Astrocyte (in vitro differentiated cells and primary cell): Measurements from ENCODE around the gene ELMO3. TPM values are rescaled to one million over a fixed set of nuclear protein-coding genes. Genes with fewer than 3 reads are reported as not detected.

Experiments used
- DNase-seq: peaks from one replicate; pipeline ENCODE4 v3.0.0-alpha.2; 2010; ENCODE audit warnings: low read depth
- FAIRE-seq: peaks from 2 replicates; lab custom pipeline; 2011; peaks lifted over from hg19 to GRCh38; lab: Jason Lieb, UNC
- H2AFZ ChIP-seq: 2 replicates; pipeline ENCODE4 v1.6.0; 2012; ENCODE audit warnings: low read depth, low read length, inconsistent platforms
- H3K27ac ChIP-seq: 2 replicates; pipeline ENCODE4 v1.5.1; 2011; ENCODE audit warnings: low read depth, low read length, inconsistent platforms
- H3K27me3 ChIP-seq: 2 replicates; pipeline ENCODE4 v1.6.0; 2011; ENCODE audit warnings: low read length, inconsistent platforms; ENCODE audit not compliant: insufficient read depth
- H3K36me3 ChIP-seq: 2 replicates; pipeline ENCODE4 v1.5.1; 2011; ENCODE audit warnings: low read length, inconsistent platforms; ENCODE audit not compliant: insufficient read depth
- H3K4me1 ChIP-seq: 2 replicates; pipeline ENCODE4 v1.5.1; 2011; ENCODE audit warnings: low read length, inconsistent platforms; ENCODE audit not compliant: insufficient read depth
- H3K4me2 ChIP-seq: 2 replicates; pipeline ENCODE4 v1.6.0; 2012; ENCODE audit warnings: low read length, inconsistent platforms
- H3K4me3 ChIP-seq: 2 replicates; pipeline ENCODE4 v1.5.1; 2011; ENCODE audit warnings: low read depth, mild to moderate bottlenecking, low read length, inconsistent platforms; ENCODE audit not compliant: insufficient read depth
- H3K79me2 ChIP-seq: 2 replicates; pipeline ENCODE4 v1.6.0; 2012; ENCODE audit warnings: mild to moderate bottlenecking, low read length, inconsistent platforms; ENCODE audit not compliant: insufficient read depth
- H3K9ac ChIP-seq: 2 replicates; pipeline ENCODE4 v1.6.0; 2012; ENCODE audit warnings: mild to moderate bottlenecking, low read length, inconsistent platforms
- H3K9me3 ChIP-seq: 2 replicates; pipeline ENCODE4 v1.5.1; 2012; ENCODE audit warnings: low read depth, mild to moderate bottlenecking, low read length, inconsistent platforms; ENCODE audit not compliant: insufficient read depth
- H4K20me1 ChIP-seq: 2 replicates; pipeline ENCODE4 v1.6.0; 2012; ENCODE audit warnings: low read length, inconsistent platforms; ENCODE audit not compliant: insufficient read depth
- H3K27ac Mint-ChIP-seq: one replicate; pipeline ENCODE4 v1.8.0; 2021; ENCODE audit warnings: mild to moderate bottlenecking, mixed read lengths; ENCODE audit not compliant: unreplicated experiment
- H3K27me3 Mint-ChIP-seq: one replicate; pipeline ENCODE4 v1.8.0; 2021; ENCODE audit warnings: low read depth, mixed read lengths; ENCODE audit not compliant: unreplicated experiment
- H3K36me3 Mint-ChIP-seq: one replicate; pipeline ENCODE4 v1.8.0; 2021; ENCODE audit warnings: low read depth, mixed read lengths; ENCODE audit not compliant: unreplicated experiment
- H3K4me1 Mint-ChIP-seq: one replicate; pipeline ENCODE4 v1.8.0; 2021; ENCODE audit warnings: low read depth, mixed read lengths; ENCODE audit not compliant: unreplicated experiment
- H3K4me3 Mint-ChIP-seq: one replicate; pipeline ENCODE4 v1.8.0; 2021; ENCODE audit warnings: mild to moderate bottlenecking, moderate library complexity, mixed read lengths; ENCODE audit not compliant: unreplicated experiment
- H3K9me3 Mint-ChIP-seq: one replicate; pipeline ENCODE4 v1.8.0; 2021; ENCODE audit warnings: mild to moderate bottlenecking, mixed read lengths; ENCODE audit not compliant: unreplicated experiment
- EZH2 ChIP-seq: IDR thresholded peaks from 2 replicates; pipeline ENCODE4 v1.6.1; 2012; ENCODE audit warnings: mild to moderate bottlenecking, low read length, inconsistent platforms; ENCODE audit not compliant: insufficient read depth
- total RNA-seq: library from RNA; stranded (reverse); gene quantifications from 2 replicates; pipeline ENCODE4 v1.2.1, GENCODE V29; 2021
- TF ChIP-seq, protein P1 (sequence below): IDR thresholded peaks from 2 replicates; pipeline ENCODE4 v1.5.1; 2011; ENCODE audit warnings: low read depth, mild to moderate bottlenecking, inconsistent platforms, low read length, moderate library complexity; ENCODE audit not compliant: insufficient read depth

Gene ELMO3
- total RNA-seq, 1 donor from 2014 or later = 1.4 TPM

DNA sequence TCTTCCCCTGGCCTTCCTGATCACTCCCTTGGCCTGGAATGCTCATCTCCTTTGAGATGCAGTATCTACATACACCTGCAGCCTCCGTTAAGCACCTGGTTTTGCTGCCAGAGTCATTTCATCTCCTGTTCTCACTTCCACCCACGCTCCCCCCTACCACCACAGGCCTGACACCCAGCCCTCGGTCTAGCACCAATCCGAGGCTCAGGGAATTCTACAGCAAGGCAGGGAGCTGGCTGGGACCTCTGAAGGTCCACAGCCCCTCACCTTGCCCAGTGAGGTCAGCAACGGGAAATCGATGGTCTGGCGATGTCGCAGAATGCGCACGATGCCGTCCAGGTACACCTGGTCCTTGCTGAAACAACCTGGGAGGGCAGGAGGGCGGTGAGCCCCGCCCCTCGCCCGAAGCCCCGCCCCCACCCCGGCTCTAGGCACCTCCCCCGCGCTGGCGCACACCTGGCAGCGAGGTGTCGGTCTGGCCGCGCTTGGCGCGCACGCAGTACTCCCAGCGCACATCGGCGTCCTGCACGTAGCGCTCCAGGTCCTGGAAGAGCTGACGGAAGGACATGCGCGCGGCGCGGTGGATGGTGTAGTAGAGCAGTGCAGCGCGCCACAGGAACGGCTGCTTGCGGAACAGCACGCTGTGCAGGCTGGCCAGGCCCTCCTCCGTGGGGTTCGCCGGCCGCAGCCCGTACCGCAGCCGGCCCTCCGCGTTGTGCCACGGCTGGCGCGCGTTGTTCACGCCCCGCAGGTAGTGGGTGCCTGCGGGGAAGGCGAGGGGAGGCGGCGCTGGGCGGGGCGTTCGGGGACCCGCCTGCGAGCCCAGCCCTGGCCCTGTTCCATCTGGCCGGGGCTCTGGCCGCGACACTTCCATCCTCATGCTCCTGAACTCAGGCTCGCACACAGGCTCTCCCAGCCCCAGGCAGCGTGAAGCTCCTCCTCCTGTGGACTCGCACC is 20.9 kb upstream of the ELMO3 start:
- no peaks in the 10 kb centered on the region for H3K27me3 ChIP-seq
- H3K4me1 ChIP-seq = peaks cover 36% of the 10 kb centered on the region
- Mint-ChIP-seq H3K4me3 (no peak overlapping the region), H3K4me1 (peaks cover 7% of the 10 kb centered on the region), H3K9me3 (peaks cover 2% of the 10 kb centered on the region), H3K27ac (no peak overlapping the region), H3K27me3 (peaks cover 19% of the 10 kb centered on the region), H3K36me3 (peaks cover 16% of the 10 kb centered on the region)
- H3K4me2 ChIP-seq = peak overlapping the region; percentile 72
- H3K27ac ChIP-seq = no peak overlapping the region
- H3K4me3 ChIP-seq = no peak overlapping the region
- peaks cover 65% of the 10 kb centered on the region for H4K20me1 ChIP-seq
- FAIRE-seq (no peak), DNase-seq (no peak)
- peak; percentile 33 for TF ChIP-seq EZH2
- TF ChIP-seq, protein P1, sequence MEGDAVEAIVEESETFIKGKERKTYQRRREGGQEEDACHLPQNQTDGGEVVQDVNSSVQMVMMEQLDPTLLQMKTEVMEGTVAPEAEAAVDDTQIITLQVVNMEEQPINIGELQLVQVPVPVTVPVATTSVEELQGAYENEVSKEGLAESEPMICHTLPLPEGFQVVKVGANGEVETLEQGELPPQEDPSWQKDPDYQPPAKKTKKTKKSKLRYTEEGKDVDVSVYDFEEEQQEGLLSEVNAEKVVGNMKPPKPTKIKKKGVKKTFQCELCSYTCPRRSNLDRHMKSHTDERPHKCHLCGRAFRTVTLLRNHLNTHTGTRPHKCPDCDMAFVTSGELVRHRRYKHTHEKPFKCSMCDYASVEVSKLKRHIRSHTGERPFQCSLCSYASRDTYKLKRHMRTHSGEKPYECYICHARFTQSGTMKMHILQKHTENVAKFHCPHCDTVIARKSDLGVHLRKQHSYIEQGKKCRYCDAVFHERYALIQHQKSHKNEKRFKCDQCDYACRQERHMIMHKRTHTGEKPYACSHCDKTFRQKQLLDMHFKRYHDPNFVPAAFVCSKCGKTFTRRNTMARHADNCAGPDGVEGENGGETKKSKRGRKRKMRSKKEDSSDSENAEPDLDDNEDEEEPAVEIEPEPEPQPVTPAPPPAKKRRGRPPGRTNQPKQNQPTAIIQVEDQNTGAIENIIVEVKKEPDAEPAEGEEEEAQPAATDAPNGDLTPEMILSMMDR = no peak
- H2AFZ ChIP-seq = no peak overlapping the region
- H3K9me3 ChIP-seq = no peaks in the 10 kb centered on the region
- H3K36me3 ChIP-seq = no peaks in the 10 kb centered on the region
- H3K79me2 ChIP-seq = peaks cover 20% of the 10 kb centered on the region
- no peak overlapping the region for H3K9ac ChIP-seq

DNA sequence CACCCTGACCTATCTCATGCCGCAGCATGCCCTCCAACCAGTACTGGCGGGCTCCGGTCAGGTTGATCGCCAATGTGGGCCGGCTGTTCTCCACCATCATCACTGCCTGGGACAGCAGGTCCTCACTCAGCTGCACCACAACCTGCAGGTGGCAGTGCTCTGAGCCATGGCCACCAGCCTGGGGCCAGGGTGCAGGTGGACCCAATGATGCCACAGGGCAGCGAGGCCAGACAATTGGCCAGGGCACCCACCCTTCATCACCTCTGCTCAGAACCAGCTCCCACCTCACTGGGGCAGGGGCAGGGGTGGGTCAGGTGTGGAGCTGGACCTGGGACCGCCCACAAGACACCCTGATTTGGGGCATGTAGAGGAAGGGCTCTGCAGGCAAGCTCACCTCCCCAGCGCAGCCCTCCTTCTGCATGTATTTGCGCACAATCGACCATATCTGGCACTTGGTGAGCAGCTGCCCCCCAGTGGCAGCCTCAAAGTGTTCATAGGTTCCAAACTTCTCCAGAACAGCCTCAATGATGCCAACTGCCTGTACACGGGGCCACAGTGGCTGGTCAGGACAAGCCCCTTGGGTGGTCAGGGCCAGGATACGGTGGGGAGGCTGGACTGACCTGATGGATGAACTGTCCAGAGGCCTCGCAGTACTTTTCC is 19.4 kb upstream of the ELMO3 start:
- no peak overlapping the region for H3K4me3 Mint-ChIP-seq
- H3K27ac ChIP-seq = no peak overlapping the region
- no peak for FAIRE-seq
- H3K36me3 Mint-ChIP-seq = peaks cover 16% of the 10 kb centered on the region
- H3K79me2 ChIP-seq = peaks cover 23% of the 10 kb centered on the region
- H3K27me3 Mint-ChIP-seq = peaks cover 14% of the 10 kb centered on the region
- TF ChIP-seq, protein P1 = no peak
- TF ChIP-seq EZH2 = no peak
- no peak for DNase-seq
- H3K9me3 Mint-ChIP-seq = peaks cover 2% of the 10 kb centered on the region
- peaks cover 33% of the 10 kb centered on the region for H3K4me1 ChIP-seq
- no peak overlapping the region for H3K27ac Mint-ChIP-seq
- H3K27me3 ChIP-seq = no peaks in the 10 kb centered on the region
- H4K20me1 ChIP-seq = peaks cover 66% of the 10 kb centered on the region
- H3K36me3 ChIP-seq = no peaks in the 10 kb centered on the region
- H3K4me1 Mint-ChIP-seq = peaks cover 2% of the 10 kb centered on the region
- H3K9me3 ChIP-seq = no peaks in the 10 kb centered on the region
- H3K9ac ChIP-seq = no peak overlapping the region
- no peak overlapping the region for H2AFZ ChIP-seq
- H3K4me2 ChIP-seq = no peak overlapping the region
- H3K4me3 ChIP-seq = no peak overlapping the region
